K562 (cell line): ENCODE results near the gene GLE1. TPM values are rescaled to one million over a fixed set of nuclear protein-coding genes. Genes with fewer than 3 reads are reported as not detected.

ENCODE experiments used
- BRF1 ChIP-seq: IDR thresholded peaks from 3 replicates; pipeline ENCODE4 v1.6.1; 2011; ENCODE audit warnings: borderline replicate concordance, mild to moderate bottlenecking; ENCODE audit not compliant: insufficient read length; ENCODE audit errors: extremely low read depth
- CHAMP1 ChIP-seq: fragments of 450-650 bp; IDR thresholded peaks from 2 replicates; pipeline ENCODE4 v1.6.1; 2016; ENCODE audit warnings: mild to moderate bottlenecking
- FIP1L1 ChIP-seq: fragments of 200-400 bp; formaldehyde crosslinking; IDR thresholded peaks from 2 replicates; pipeline ENCODE4 v1.6.1; 2018; ENCODE audit warnings: mild to moderate bottlenecking, low read depth, low read length; ENCODE audit not compliant: poor library complexity, severe bottlenecking
- GATAD2A ChIP-seq: fragments of 450-650 bp; IDR thresholded peaks from 2 replicates; pipeline ENCODE4 v1.6.1; 2017
- HOXB6 ChIP-seq: fragments of 250-450 bp; sonication (Bioruptor Pico); IDR thresholded peaks from 2 replicates; pipeline ENCODE4 v1.5.1; 2022; ENCODE audit warnings: mild to moderate bottlenecking, borderline replicate concordance
- ILF3 ChIP-seq: fragments of 450-650 bp; IDR thresholded peaks from 2 replicates; pipeline ENCODE4 v1.6.1; 2018; ENCODE audit warnings: antibody characterized with exemption, mild to moderate bottlenecking, moderate library complexity, borderline replicate concordance
- KAT7 ChIP-seq: sonication (generic); formaldehyde crosslinking; IDR thresholded peaks from 2 replicates; pipeline ENCODE4 v1.8.0; 2022; ENCODE audit warnings: missing genetic modification reagents, mild to moderate bottlenecking, borderline replicate concordance
- NCOR1 ChIP-seq: fragments of 450-650 bp; IDR thresholded peaks from 2 replicates; pipeline ENCODE4 v1.6.1; 2016; ENCODE audit warnings: mild to moderate bottlenecking, moderate library complexity
- SIN3B ChIP-seq: fragments of 450-650 bp; IDR thresholded peaks from 2 replicates; pipeline ENCODE4 v1.6.1; 2017; ENCODE audit warnings: low read depth, mild to moderate bottlenecking, moderate library complexity
- THAP12 ChIP-seq: fragments of 250-450 bp; sonication (Bioruptor Pico); IDR thresholded peaks from 2 replicates; pipeline ENCODE4 v1.9.0; 2021; ENCODE audit warnings: mild to moderate bottlenecking, inconsistent platforms
- THRAP3 ChIP-seq: fragments of 450-650 bp; IDR thresholded peaks from 2 replicates; pipeline ENCODE4 v1.6.1; 2016; ENCODE audit warnings: mild to moderate bottlenecking, inconsistent platforms, borderline replicate concordance
- ZBTB11 ChIP-seq, 3 experiments: fragments of 200-800 bp in 1 of 3; fragments of 250-450 bp in 1 of 3; fragments of 450-650 bp in 1 of 3; sonication (Bioruptor Pico) in 1 of 3; sonication (Bioruptor generic) in 1 of 3; formaldehyde crosslinking in 1 of 3; IDR thresholded peaks; 2 replicates each; pipeline versions ENCODE4 v1.6.1 to v1.8.0; 2016 to 2022; ENCODE audit warnings: mild to moderate bottlenecking in 2 of 3, missing genetic modification characterization in 2 of 3, missing compliant biosample characterization in 1 of 3, moderate library complexity in 1 of 3
- polyA plus RNA-seq, 8 experiments: library from polyadenylated mRNA; depleted of rRNA in 4 of 8; stranded (reverse) in 5 of 8; unstranded in 3 of 8; fragments of >200 nt; fragmentation: Nextera tagmentation in 2 of 8; fragmentation: Illumina TruSeq in 1 of 8; extraction: Ambion mirVana in 2 of 8; extraction: Trizol in 1 of 8; gene quantifications; 2 replicates each; pipeline versions ENCODE4 v1.2.1 to v1.2.3, GENCODE V29; 2011 to 2014; ENCODE audit warnings: inconsistent platforms in 1 of 8, missing spikeins in 1 of 8
- total RNA-seq, 7 experiments: library from RNA; depleted of rRNA in 6 of 7; stranded (reverse); fragments of >200 nt in 6 of 7; fragmentation: Illumina TruSeq in 2 of 7; extraction: Trizol in 2 of 7; gene quantifications; 2 replicates each; pipeline versions ENCODE4 v1.2.1 to v1.2.3, GENCODE V29; 2011 to 2021; ENCODE audit warnings: low replicate concordance in 1 of 7
- TF ChIP-seq, protein P1 (sequence below): fragments of 250-450 bp; sonication (Bioruptor Pico); IDR thresholded peaks from 2 replicates; pipeline ENCODE4 v1.5.0; 2021
- TF ChIP-seq, protein P2 (sequence below): fragments of 200-400 bp; formaldehyde crosslinking; IDR thresholded peaks from 2 replicates; pipeline ENCODE4 v1.6.1; 2017; ENCODE audit warnings: mild to moderate bottlenecking, low read depth, low read length, moderate library complexity

GLE1 gene
- total and polyA plus RNA-seq, 9 of the 15 experiments (the other 6 are each of a cell fraction or from before 2014, with no cell fraction given) = 15.9 to 44.8 (median 37.6) TPM

DNA sequence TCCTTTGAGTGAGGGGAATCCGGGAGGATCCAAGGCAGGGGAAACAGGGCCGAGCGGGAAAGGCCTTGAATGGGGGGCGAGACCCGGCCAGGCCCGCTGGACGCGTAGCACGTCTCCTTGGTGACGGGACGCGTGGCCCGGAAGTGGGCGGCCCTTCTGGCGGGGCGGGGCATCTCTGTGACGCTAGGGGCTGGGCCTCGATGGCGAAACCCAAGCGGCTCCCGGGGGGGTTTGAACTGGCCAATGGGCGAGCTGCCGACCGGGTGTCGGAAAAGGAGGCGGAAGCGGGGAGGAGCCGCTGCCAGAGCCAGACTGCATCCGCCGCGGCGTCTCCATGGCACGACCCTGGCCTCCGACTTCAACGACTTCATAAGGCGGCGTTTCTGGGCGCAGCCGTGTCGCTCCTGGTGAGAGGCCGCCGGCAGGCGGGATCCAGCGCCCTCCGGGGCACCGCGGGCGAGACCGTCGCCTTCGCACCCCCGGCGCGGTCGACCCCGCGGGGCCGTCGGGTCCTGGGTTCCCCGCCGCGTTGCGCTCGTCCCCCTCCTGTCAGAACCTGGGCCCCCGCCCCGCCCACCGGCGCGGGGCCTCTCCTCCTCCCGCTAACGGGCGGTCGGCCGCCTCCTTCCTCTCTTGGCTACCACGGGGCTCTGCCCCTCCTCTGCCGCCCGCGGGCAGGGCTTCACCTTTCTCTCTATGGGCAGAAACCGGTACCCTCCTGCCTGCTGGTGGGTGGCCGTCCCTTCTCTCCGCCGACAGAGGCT lies 48.5 kb upstream of the GLE1 start, which contains the start of gene ODF2 (continued):
- no peak for TF ChIP-seq NCOR1
- TF ChIP-seq SIN3B = peak; percentile 10; the same call in 1 of the 2 replicates
- TF ChIP-seq THAP12 (CRISPR knock-in tag) = peak; percentile 27; the same call in 1 of the 2 replicates
- TF ChIP-seq CHAMP1 = no peak
- no peak for TF ChIP-seq ILF3
- TF ChIP-seq, protein P1, sequence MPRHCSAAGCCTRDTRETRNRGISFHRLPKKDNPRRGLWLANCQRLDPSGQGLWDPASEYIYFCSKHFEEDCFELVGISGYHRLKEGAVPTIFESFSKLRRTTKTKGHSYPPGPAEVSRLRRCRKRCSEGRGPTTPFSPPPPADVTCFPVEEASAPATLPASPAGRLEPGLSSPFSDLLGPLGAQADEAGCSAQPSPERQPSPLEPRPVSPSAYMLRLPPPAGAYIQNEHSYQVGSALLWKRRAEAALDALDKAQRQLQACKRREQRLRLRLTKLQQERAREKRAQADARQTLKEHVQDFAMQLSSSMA = no peak
- TF ChIP-seq HOXB6 (CRISPR knock-in tag) = no peak
- peak in 1 of 3 experiments; percentile 22; a peak in 1 of 6 replicates for TF ChIP-seq ZBTB11 (CRISPR knock-in tag; IDR thresholded peaks at IDR 0.05)
- TF ChIP-seq, protein P2, sequence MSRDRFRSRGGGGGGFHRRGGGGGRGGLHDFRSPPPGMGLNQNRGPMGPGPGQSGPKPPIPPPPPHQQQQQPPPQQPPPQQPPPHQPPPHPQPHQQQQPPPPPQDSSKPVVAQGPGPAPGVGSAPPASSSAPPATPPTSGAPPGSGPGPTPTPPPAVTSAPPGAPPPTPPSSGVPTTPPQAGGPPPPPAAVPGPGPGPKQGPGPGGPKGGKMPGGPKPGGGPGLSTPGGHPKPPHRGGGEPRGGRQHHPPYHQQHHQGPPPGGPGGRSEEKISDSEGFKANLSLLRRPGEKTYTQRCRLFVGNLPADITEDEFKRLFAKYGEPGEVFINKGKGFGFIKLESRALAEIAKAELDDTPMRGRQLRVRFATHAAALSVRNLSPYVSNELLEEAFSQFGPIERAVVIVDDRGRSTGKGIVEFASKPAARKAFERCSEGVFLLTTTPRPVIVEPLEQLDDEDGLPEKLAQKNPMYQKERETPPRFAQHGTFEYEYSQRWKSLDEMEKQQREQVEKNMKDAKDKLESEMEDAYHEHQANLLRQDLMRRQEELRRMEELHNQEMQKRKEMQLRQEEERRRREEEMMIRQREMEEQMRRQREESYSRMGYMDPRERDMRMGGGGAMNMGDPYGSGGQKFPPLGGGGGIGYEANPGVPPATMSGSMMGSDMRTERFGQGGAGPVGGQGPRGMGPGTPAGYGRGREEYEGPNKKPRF = no peak
- TF ChIP-seq KAT7 (CRISPR knock-in tag) = no peak
- TF ChIP-seq GATAD2A = no peak
- no peak for TF ChIP-seq FIP1L1
- no peak for TF ChIP-seq BRF1
- no peak for TF ChIP-seq THRAP3
